K562 (cell line): ENCODE results near the gene HCRTR1. TPM values are rescaled to one million over a fixed set of nuclear protein-coding genes. Genes with fewer than 3 reads are reported as not detected.
A peak's percentile ranks its signal among the peaks of the same experiment; 100 is the strongest.

ENCODE experiments used
- CREBBP ChIP-seq: IDR thresholded peaks from one replicate; pipeline ENCODE4 v1.6.1; 2012; ENCODE audit warnings: low read depth, mild to moderate bottlenecking, control low read depth, inconsistent platforms, low read length
- FOSL1 ChIP-seq: fragments of 200-800 bp; sonication (Bioruptor generic); conservative IDR thresholded peaks from 2 replicates; pipeline ENCODE4 v1.6.1; 2016; ENCODE audit warnings: missing genetic modification characterization, missing compliant biosample characterization
- FOXM1 ChIP-seq, 2 experiments: fragments of 450-650 bp in 1 of 2; sonication (generic) in 1 of 2; formaldehyde crosslinking in 1 of 2; IDR thresholded peaks; 2 replicates each; pipeline versions ENCODE4 v1.6.1 to v1.9.0; 2017 to 2022; ENCODE audit warnings: low read depth in 2 of 2, mild to moderate bottlenecking in 2 of 2, missing genetic modification reagents in 1 of 2, moderate library complexity in 1 of 2
- JUNB ChIP-seq: fragments of 450-650 bp; formaldehyde crosslinking; conservative IDR thresholded peaks from 2 replicates; pipeline ENCODE4 v1.4.0; 2020; ENCODE audit warnings: mild to moderate bottlenecking
- JUND ChIP-seq, 2 experiments: IDR thresholded peaks; 2 replicates in 1 of 2; 3 replicates in 1 of 2; pipeline ENCODE4 v1.6.1; 2011; ENCODE audit warnings: borderline replicate concordance in 2 of 2, low read depth in 2 of 2, low read length in 2 of 2, improper control_type of control experiment in 1 of 2, missing biosample characterization in 1 of 2, missing genetic modification characterization in 1 of 2, missing genetic modification reagents in 1 of 2
- KAT8 ChIP-seq: fragments of 450-650 bp; IDR thresholded peaks from 2 replicates; pipeline ENCODE4 v1.6.1; 2016; ENCODE audit warnings: low read depth, mild to moderate bottlenecking
- KHSRP ChIP-seq: fragments of 450-650 bp; IDR thresholded peaks from 2 replicates; pipeline ENCODE4 v1.6.1; 2017
- KLF6 ChIP-seq: fragments of 250-450 bp; sonication (Bioruptor Pico); IDR thresholded peaks from 2 replicates; pipeline ENCODE4 v1.4.0; 2020; ENCODE audit warnings: mild to moderate bottlenecking, moderate library complexity, borderline replicate concordance
- NFYB ChIP-seq: IDR thresholded peaks from 2 replicates; pipeline ENCODE4 v1.6.1; 2011; ENCODE audit warnings: mild to moderate bottlenecking, moderate library complexity; ENCODE audit not compliant: insufficient read length; ENCODE audit errors: extremely low read depth
- PTRF ChIP-seq: fragments of 450-650 bp; IDR thresholded peaks from 2 replicates; pipeline ENCODE4 v1.6.1; 2016; ENCODE audit warnings: mild to moderate bottlenecking, missing genetic modification characterization, missing compliant biosample characterization
- RAD21 ChIP-seq, 2 experiments: fragments of 250-450 bp in 1 of 2; fragments of 450-650 bp in 1 of 2; sonication (Bioruptor Pico) in 1 of 2; formaldehyde crosslinking in 1 of 2; IDR thresholded peaks in 1 of 2; conservative IDR thresholded peaks in 1 of 2; 2 replicates each; pipeline versions ENCODE4 v1.4.0 to v1.8.0; 2020 to 2022; ENCODE audit warnings: mild to moderate bottlenecking in 2 of 2, moderate library complexity in 1 of 2
- RB1 ChIP-seq: fragments of 450-650 bp; IDR thresholded peaks from 2 replicates; pipeline ENCODE4 v1.6.1; 2017; ENCODE audit warnings: low read depth, mild to moderate bottlenecking
- TEAD4 ChIP-seq, 2 experiments: sonication (generic) in 1 of 2; formaldehyde crosslinking in 1 of 2; IDR thresholded peaks; 2 replicates each; pipeline versions ENCODE4 v1.6.1 to v1.8.0; 2012 to 2022; ENCODE audit warnings: borderline replicate concordance in 1 of 2, inconsistent platforms in 1 of 2, low read length in 1 of 2, mild to moderate bottlenecking in 1 of 2, missing genetic modification reagents in 1 of 2
- ZFP36 ChIP-seq: fragments of 150-350 bp; IDR thresholded peaks from 2 replicates; pipeline ENCODE4 v1.6.1; 2018; ENCODE audit warnings: low read length, low read depth; ENCODE audit not compliant: partially characterized antibody
- ZNF197 ChIP-seq: fragments of 200-800 bp; sonication (Bioruptor generic); IDR thresholded peaks from 2 replicates; pipeline ENCODE4 v1.6.1; 2016; ENCODE audit warnings: low read depth, missing genetic modification characterization, missing compliant biosample characterization
- ZNF24 ChIP-seq: fragments of 450-650 bp; IDR thresholded peaks from 2 replicates; pipeline ENCODE4 v1.6.1; 2016
- polyA plus RNA-seq, 8 experiments: library from polyadenylated mRNA; depleted of rRNA in 4 of 8; stranded (reverse) in 5 of 8; unstranded in 3 of 8; fragments of >200 nt; fragmentation: Nextera tagmentation in 2 of 8; fragmentation: Illumina TruSeq in 1 of 8; extraction: Ambion mirVana in 2 of 8; extraction: Trizol in 1 of 8; gene quantifications; 2 replicates each; pipeline versions ENCODE4 v1.2.1 to v1.2.3, GENCODE V29; 2011 to 2014; ENCODE audit warnings: inconsistent platforms in 1 of 8, missing spikeins in 1 of 8
- total RNA-seq, 7 experiments: library from RNA; depleted of rRNA in 6 of 7; stranded (reverse); fragments of >200 nt in 6 of 7; fragmentation: Illumina TruSeq in 2 of 7; extraction: Trizol in 2 of 7; gene quantifications; 2 replicates each; pipeline versions ENCODE4 v1.2.1 to v1.2.3, GENCODE V29; 2011 to 2021; ENCODE audit warnings: low replicate concordance in 1 of 7
- TF ChIP-seq, protein P1 (sequence below): sonication (generic); formaldehyde crosslinking; IDR thresholded peaks from 2 replicates; pipeline ENCODE4 v1.8.0; 2022; ENCODE audit warnings: missing genetic modification reagents, mild to moderate bottlenecking, borderline replicate concordance
- TF ChIP-seq, protein P2 (sequence below): fragments of 450-650 bp; formaldehyde crosslinking; IDR thresholded peaks from 2 replicates; pipeline ENCODE4 v1.4.0; 2022; ENCODE audit warnings: missing genetic modification characterization
- TF ChIP-seq, protein P3 (sequence below): fragments of 450-650 bp; formaldehyde crosslinking; IDR thresholded peaks from 2 replicates; pipeline ENCODE4 v1.4.0; 2022; ENCODE audit warnings: mild to moderate bottlenecking, moderate library complexity

HCRTR1 gene
- total and polyA plus RNA-seq, 9 of the 15 experiments (the other 6 are each of a cell fraction or from before 2014, with no cell fraction given) = not detected

DNA sequence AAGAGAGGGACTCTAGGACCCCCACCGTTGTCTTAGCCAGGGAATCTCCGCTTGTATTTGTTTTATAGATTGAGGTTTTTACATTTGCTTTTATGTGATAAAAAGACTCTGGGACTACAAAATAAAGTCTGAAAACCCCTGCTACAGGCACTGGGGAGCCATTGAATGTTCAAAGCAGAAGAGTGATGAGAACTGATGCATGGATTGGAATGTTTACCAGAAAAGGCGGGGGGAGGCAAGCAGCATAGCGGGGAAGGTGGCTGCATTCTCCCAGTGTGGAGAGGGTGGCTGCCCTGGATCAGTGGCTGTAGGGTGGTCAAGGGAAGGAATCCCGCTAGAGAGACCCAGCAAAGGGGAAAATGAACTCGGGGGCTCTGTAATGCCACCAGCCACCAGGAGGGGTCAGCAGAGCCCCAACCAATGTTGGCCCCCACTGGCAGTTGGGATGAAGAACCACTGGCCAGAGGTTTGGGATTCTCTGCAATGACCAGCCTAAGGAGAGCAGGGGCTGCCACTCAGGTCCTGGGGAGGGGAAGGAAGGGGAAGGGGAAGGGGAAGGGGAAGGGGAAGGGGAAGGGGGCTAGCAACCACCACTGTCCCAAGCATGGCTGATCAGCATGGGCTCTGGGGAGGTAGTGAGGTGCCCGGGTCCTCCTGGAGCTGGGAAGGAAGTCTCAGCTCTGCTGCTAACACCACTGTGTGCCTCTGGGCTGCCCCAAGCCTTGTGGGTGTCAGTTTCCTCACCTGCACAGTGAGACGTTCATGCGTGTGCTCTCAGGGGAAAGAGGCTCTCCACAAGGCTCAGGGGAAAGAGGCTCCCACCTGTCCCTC, 46.3 kb downstream of the HCRTR1 start (continued):
- TF ChIP-seq FOXM1 (IDR thresholded peaks at IDR 0.05; ENCODE audit: low read depth) (no peak), FOXM1 (CRISPR knock-in tag; IDR thresholded peaks at IDR 0.05; ENCODE audit: low read depth) (no peak), NFYB (no peak), ZNF24 (no peak), KAT8 (no peak), KHSRP (no peak), FOSL1 (tag) (no peak), CREBBP (no peak), JUNB (no peak), ZFP36 (peak; percentile 50), TEAD4 (IDR thresholded peaks at IDR 0.05; ENCODE audit: low read length) (no peak), TEAD4 (CRISPR knock-in tag; IDR thresholded peaks at IDR 0.05; ENCODE audit: borderline replicate concordance) (no peak), PTRF (tag) (no peak), ZNF197 (CRISPR knock-in tag) (no peak), KLF6 (no peak), RB1 (peak; percentile 45; the same call in 1 of the 2 replicates), JUND (IDR thresholded peaks at IDR 0.05; ENCODE audit: borderline replicate concordance, low read depth, low read length) (peak; percentile 45; the same call in 1 of the 2 replicates), JUND (tag; IDR thresholded peaks at IDR 0.05; ENCODE audit: borderline replicate concordance, low read depth, low read length) (no peak), RAD21 (CRISPR knock-in tag; conservative IDR thresholded peaks at IDR 0.05 in 1 of 2, IDR thresholded peaks at IDR 0.05 in 1 of 2) (peak; percentile 93 to 97)
- TF ChIP-seq, protein P1, sequence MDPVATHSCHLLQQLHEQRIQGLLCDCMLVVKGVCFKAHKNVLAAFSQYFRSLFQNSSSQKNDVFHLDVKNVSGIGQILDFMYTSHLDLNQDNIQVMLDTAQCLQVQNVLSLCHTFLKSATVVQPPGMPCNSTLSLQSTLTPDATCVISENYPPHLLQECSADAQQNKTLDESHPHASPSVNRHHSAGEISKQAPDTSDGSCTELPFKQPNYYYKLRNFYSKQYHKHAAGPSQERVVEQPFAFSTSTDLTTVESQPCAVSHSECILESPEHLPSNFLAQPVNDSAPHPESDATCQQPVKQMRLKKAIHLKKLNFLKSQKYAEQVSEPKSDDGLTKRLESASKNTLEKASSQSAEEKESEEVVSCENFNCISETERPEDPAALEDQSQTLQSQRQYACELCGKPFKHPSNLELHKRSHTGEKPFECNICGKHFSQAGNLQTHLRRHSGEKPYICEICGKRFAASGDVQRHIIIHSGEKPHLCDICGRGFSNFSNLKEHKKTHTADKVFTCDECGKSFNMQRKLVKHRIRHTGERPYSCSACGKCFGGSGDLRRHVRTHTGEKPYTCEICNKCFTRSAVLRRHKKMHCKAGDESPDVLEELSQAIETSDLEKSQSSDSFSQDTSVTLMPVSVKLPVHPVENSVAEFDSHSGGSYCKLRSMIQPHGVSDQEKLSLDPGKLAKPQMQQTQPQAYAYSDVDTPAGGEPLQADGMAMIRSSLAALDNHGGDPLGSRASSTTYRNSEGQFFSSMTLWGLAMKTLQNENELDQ = no peak
- TF ChIP-seq, protein P2, sequence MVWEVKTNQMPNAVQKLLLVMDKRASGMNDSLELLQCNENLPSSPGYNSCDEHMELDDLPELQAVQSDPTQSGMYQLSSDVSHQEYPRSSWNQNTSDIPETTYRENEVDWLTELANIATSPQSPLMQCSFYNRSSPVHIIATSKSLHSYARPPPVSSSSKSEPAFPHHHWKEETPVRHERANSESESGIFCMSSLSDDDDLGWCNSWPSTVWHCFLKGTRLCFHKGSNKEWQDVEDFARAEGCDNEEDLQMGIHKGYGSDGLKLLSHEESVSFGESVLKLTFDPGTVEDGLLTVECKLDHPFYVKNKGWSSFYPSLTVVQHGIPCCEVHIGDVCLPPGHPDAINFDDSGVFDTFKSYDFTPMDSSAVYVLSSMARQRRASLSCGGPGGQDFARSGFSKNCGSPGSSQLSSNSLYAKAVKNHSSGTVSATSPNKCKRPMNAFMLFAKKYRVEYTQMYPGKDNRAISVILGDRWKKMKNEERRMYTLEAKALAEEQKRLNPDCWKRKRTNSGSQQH (CRISPR knock-in tag) = no peak
- TF ChIP-seq, protein P3, sequence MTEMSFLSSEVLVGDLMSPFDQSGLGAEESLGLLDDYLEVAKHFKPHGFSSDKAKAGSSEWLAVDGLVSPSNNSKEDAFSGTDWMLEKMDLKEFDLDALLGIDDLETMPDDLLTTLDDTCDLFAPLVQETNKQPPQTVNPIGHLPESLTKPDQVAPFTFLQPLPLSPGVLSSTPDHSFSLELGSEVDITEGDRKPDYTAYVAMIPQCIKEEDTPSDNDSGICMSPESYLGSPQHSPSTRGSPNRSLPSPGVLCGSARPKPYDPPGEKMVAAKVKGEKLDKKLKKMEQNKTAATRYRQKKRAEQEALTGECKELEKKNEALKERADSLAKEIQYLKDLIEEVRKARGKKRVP = no peak
